Endodermal cell (in vitro differentiated cells): Measurements from ENCODE around the gene LUZP4. TPM values are rescaled to one million over a fixed set of nuclear protein-coding genes. Genes with fewer than 3 reads are reported as not detected.
"Not testable (repeated sequence)": the region's sequence is repeated elsewhere in the genome, so short reads cannot be mapped to it uniquely, and the experiment has no call there.

ENCODE experiments used
- DNase-seq: peaks from one replicate; pipeline ENCODE4 v3.0.0-alpha.2; 2017
- H3K27ac ChIP-seq: 2 replicates; pipeline ENCODE4 v1.5.1; 2013; ENCODE audit warnings: mild to moderate bottlenecking, low read depth, low read length, moderate library complexity
- H3K27me3 ChIP-seq: 2 replicates; pipeline ENCODE4 v1.6.1; 2013; ENCODE audit warnings: mild to moderate bottlenecking, low read length, moderate library complexity; ENCODE audit not compliant: insufficient read depth, control insufficient read depth, poor library complexity, severe bottlenecking
- H3K36me3 ChIP-seq: 2 replicates; pipeline ENCODE4 v1.7.0; 2013; ENCODE audit warnings: mild to moderate bottlenecking, low read length, moderate library complexity; ENCODE audit not compliant: control insufficient read depth, insufficient read depth
- H3K4me1 ChIP-seq: one replicate; pipeline ENCODE4 v1.7.0; 2013; ENCODE audit warnings: low read length; ENCODE audit not compliant: control insufficient read depth, insufficient read depth
- H3K4me3 ChIP-seq: 2 replicates; pipeline ENCODE4 v1.5.1; 2013; ENCODE audit warnings: mild to moderate bottlenecking, low read length, moderate library complexity
- H3K9ac ChIP-seq: 2 replicates; pipeline ENCODE4 v1.6.1; 2013; ENCODE audit warnings: mild to moderate bottlenecking, low read length, moderate library complexity; ENCODE audit not compliant: poor library complexity, severe bottlenecking; ENCODE audit errors: extremely low read depth
- H3K9me3 ChIP-seq: 2 replicates; pipeline ENCODE4 v1.6.1; 2013; ENCODE audit warnings: mild to moderate bottlenecking, low read length, moderate library complexity; ENCODE audit not compliant: control insufficient read depth
- H3K27ac Mint-ChIP-seq: 2 replicates; pipeline ENCODE4 v1.8.0; 2020; ENCODE audit warnings: mixed read lengths
- H3K27me3 Mint-ChIP-seq: 2 replicates; pipeline ENCODE4 v1.8.0; 2021; ENCODE audit warnings: mild to moderate bottlenecking, mixed read lengths; ENCODE audit not compliant: insufficient read depth
- H3K36me3 Mint-ChIP-seq: 2 replicates; pipeline ENCODE4 v1.8.0; 2020; ENCODE audit warnings: low read depth, mixed read lengths
- H3K4me1 Mint-ChIP-seq: 2 replicates; pipeline ENCODE4 v1.8.0; 2020; ENCODE audit warnings: mixed read lengths
- H3K4me3 Mint-ChIP-seq: 2 replicates; pipeline ENCODE4 v1.8.0; 2020; ENCODE audit warnings: mild to moderate bottlenecking, moderate library complexity, mixed read lengths
- H3K9me3 Mint-ChIP-seq: 2 replicates; pipeline ENCODE4 v1.8.0; 2020; ENCODE audit warnings: mild to moderate bottlenecking, mixed read lengths
- CTCF ChIP-seq: fragments of 200-600 bp; sonication (generic); conservative IDR thresholded peaks from 2 replicates; pipeline ENCODE4 v1.5.0; 2021; ENCODE audit warnings: antibody characterized with exemption, mild to moderate bottlenecking
- WGBS, 2 experiments: methylation state at CpG; one replicate each; pipeline versions ENCODE4 v1.1.5 to v1.1.7; 2013; ENCODE audit warnings: missing lambda C conversion rate in 2 of 2, mixed read lengths in 1 of 2; ENCODE audit not compliant: insufficient coverage in 1 of 2, insufficient read length in 1 of 2; 5-methylcytosine and 5-hydroxymethylcytosine counted together
- total RNA-seq, 2 donors: library from RNA; stranded (reverse); fragmentation: NEBNext Ultra II Directional in 1 of 2; extraction: Animal tissue kit (Norgen Biotek cat#: 25700) in 1 of 2; gene quantifications; 2 replicates in 1 of 2; 3 replicates in 1 of 2; pipeline ENCODE4 v1.2.1, GENCODE V29; 2021

LUZP4 gene
- total RNA-seq, 2 donors from 2014 or later: not detected

DNA sequence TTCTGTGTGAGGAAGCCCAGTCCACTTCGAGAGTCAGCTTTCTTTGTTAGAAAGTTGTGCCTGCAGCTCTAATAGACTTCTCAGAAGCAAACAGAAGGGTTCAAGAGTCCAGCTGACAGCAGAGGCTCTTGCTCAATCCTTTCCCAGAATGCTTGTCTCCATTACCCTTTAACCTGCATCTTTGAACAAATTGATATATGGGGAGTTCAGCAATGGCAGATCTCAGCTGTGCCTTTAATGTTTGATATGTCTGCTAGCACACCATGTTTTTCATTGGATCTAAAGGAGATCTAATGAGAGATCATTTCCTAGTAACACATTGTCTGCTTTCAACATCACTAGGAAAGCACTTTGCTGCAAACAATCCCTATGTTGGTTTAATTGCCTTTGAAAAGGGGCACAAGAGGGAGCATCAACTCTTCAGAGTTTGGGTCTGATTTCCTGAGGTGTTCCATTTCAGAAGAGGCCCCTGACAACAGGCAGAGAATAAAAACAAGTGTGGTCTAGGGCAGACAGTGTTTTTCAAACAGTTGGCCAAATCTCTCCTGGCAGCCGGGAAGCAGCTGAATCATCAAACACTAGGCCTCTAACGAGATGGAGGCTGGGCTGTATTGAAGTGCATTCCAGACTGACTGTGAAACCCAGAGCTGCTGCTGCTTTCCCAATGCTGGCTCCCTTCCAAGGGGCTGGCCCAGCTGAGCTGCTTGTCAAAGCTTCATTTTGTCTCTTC lies 55.5 kb downstream of the LUZP4 start:
- Histone ChIP-seq H3K9ac (no peak overlapping the region), H3K9me3 (no peaks in the 10 kb centered on the region), H3K4me3 (no peak overlapping the region), H3K36me3 (no peaks in the 10 kb centered on the region), H3K4me1 (no peaks in the 10 kb centered on the region), H3K27me3 (no peaks in the 10 kb centered on the region), H3K27ac (peak overlapping the region; percentile 77)
- Mint-ChIP-seq H3K27me3 (peaks cover 2% of the 10 kb centered on the region), H3K9me3 (peaks cover 15% of the 10 kb centered on the region), H3K27ac (peak overlapping the region; percentile 49), H3K36me3 (peaks cover 3% of the 10 kb centered on the region), H3K4me1 (peaks cover 21% of the 10 kb centered on the region), H3K4me3 (no peak overlapping the region)
- WGBS, 2 experiments: 10 to 54% methylated on average over 2 to 3 of the region's 3 CpGs
- TF ChIP-seq CTCF: no peak
- peak; percentile 83 for DNase-seq

DNA sequence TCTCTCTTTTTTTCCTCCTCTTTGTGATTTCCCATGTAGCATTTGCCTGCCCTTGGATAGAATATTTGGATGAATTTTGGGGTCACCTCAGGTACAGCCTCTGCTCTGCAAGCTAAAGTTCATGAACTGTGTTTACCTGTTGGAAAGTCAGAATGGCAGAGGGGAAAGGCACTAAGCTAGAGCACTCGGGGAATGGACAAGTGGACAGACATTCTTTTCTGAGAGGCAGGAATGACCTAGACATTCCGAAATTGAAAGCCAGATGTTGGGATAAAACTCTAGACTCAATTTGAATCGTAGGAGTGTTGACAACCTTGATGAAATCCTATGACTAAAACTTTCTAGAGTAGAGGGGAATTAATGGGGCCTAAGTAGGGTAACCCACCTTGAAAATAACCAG lies 56.1 kb downstream of the LUZP4 start:
- H3K27me3 ChIP-seq: no peaks in the 10 kb centered on the region
- 59% methylated on average over 3 of the region's 3 CpGs; no CpG with 5 or more reads in 1 of the 2 experiments for WGBS, 2 experiments
- no peaks in the 10 kb centered on the region for H3K4me1 ChIP-seq
- no peak for DNase-seq
- TF ChIP-seq CTCF: no peak
- H3K27me3 Mint-ChIP-seq: peaks cover 2% of the 10 kb centered on the region
- H3K9me3 ChIP-seq: no peaks in the 10 kb centered on the region
- no peak overlapping the region for H3K9ac ChIP-seq
- peaks cover 20% of the 10 kb centered on the region for H3K4me1 Mint-ChIP-seq
- H3K4me3 Mint-ChIP-seq: no peak overlapping the region
- H3K27ac Mint-ChIP-seq: peak overlapping the region; percentile 49
- no peaks in the 10 kb centered on the region for H3K36me3 ChIP-seq
- H3K27ac ChIP-seq: peak overlapping the region; percentile 58
- peaks cover 15% of the 10 kb centered on the region for H3K9me3 Mint-ChIP-seq
- H3K36me3 Mint-ChIP-seq: peaks cover 3% of the 10 kb centered on the region
- H3K4me3 ChIP-seq: no peak overlapping the region

DNA sequence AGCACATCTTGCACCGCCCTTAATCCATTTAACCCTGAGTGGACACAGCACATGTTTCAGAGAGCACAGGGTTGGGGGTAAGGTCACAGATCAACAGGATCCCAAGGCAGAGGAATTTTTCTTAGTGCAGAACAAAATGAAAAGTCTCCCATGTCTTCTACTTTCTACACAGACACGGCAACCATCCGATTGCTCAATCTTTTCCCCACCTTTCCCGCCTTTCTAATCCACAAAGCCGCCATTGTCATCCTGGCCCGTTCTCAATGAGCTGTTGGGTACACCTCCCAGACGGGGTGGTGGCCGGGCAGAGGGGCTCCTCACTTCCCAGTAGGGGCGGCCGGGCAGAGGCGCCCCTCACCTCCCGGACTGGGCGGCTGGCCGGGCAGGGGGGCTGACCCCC lies 57.2 kb downstream of the LUZP4 start:
- not testable (repeated sequence) for DNase-seq, H3K27me3 ChIP-seq, H3K9me3 ChIP-seq, H3K9ac ChIP-seq, H3K4me3 ChIP-seq, H3K36me3 ChIP-seq, H3K27ac ChIP-seq, H3K27ac Mint-ChIP-seq, H3K4me3 Mint-ChIP-seq, H3K27me3 Mint-ChIP-seq, H3K36me3 Mint-ChIP-seq, H3K4me1 ChIP-seq
- H3K9me3 Mint-ChIP-seq: peaks cover 15% of the 10 kb centered on the region
- WGBS, 2 experiments: 95% methylated on average over 3 of the region's 14 CpGs; no CpG with 5 or more reads in 1 of the 2 experiments
- H3K4me1 Mint-ChIP-seq: peaks cover 11% of the 10 kb centered on the region
